Brain pericyte (primary cell): ENCODE measurements around the gene CYP4A22.
"Not testable (repeated sequence)": the region's sequence is repeated elsewhere in the genome, so short reads cannot be mapped to it uniquely, and the experiment has no call there.

ENCODE experiments used
- DNase-seq: peaks from one replicate; pipeline ENCODE4 v3.0.0-alpha.2; 2012; ENCODE audit warnings: low read depth, low spot score

Gene CYP4A22

GRCh38 chr1:47137198-47137597, at the start of gene CYP4A22:
TSS of gene CYP4A22 (plus strand) at chr1:47137441. CDS start at chr1:47137486, 45 bp downstream.
- no peak for DNase-seq

- DNase-seq = peak; percentile 1
Observed at GRCh38 chr1:47089356-47089755, 47.9 kb upstream of the CYP4A22 start.

GRCh38 chr1:47091476-47091875, 45.8 kb upstream of the CYP4A22 start:
- not testable (repeated sequence) for DNase-seq

- DNase-seq = no peak
Observed at GRCh38 chr1:47104816-47105215, 32.4 kb upstream of the CYP4A22 start.

GRCh38 chr1:47106792-47107191, 30.4 kb upstream of the CYP4A22 start:
- no peak for DNase-seq

- not testable (repeated sequence) for DNase-seq
Observed at GRCh38 chr1:47107851-47108574, 29.2 kb upstream of the CYP4A22 start.

- DNase-seq = not testable (repeated sequence)
Observed at GRCh38 chr1:47109482-47109881, 27.8 kb upstream of the CYP4A22 start.

GRCh38 chr1:47113178-47113577, 24.1 kb upstream of the CYP4A22 start:
- DNase-seq = no peak

GRCh38 chr1:47121039-47121438, 16.2 kb upstream of the CYP4A22 start:
- not testable (repeated sequence) for DNase-seq

- DNase-seq = not testable (repeated sequence)
Observed at GRCh38 chr1:47124834-47125233, 12.4 kb upstream of the CYP4A22 start.

GRCh38 chr1:47126997-47127396, 10.2 kb upstream of the CYP4A22 start:
- DNase-seq = not testable (repeated sequence)

GRCh38 chr1:47128221-47128620, 9.0 kb upstream of the CYP4A22 start:
- no peak for DNase-seq

GRCh38 chr1:47128854-47129253, 8.4 kb upstream of the CYP4A22 start:
- not testable (repeated sequence) for DNase-seq

GRCh38 chr1:47129489-47130230, 7.6 kb upstream of the CYP4A22 start:
- DNase-seq = not testable (repeated sequence)

- not testable (repeated sequence) for DNase-seq
Observed at GRCh38 chr1:47132665-47133064, 4.6 kb upstream of the CYP4A22 start.

GRCh38 chr1:47137925-47138615, 829 bp downstream of the CYP4A22 start:
- DNase-seq = no peak

GRCh38 chr1:47140358-47140757, 3.1 kb downstream of the CYP4A22 start:
- not testable (repeated sequence) for DNase-seq

GRCh38 chr1:47143654-47144053, 6.4 kb downstream of the CYP4A22 start:
- DNase-seq = not testable (repeated sequence)

- DNase-seq = not testable (repeated sequence)
Observed at GRCh38 chr1:47146495-47146894, 9.3 kb downstream of the CYP4A22 start.

GRCh38 chr1:47147047-47147785, 10.0 kb downstream of the CYP4A22 start:
- no peak for DNase-seq

- DNase-seq = not testable (repeated sequence)
Observed at GRCh38 chr1:47149162-47149561, 11.9 kb downstream of the CYP4A22 start.
